PC-9 (cell line): ENCODE measurements around the gene WNT8B. TPM values are rescaled to one million over a fixed set of nuclear protein-coding genes. Genes with fewer than 3 reads are reported as not detected.

Experiments
- BruUV-seq: library from RNA; stranded (reverse); fragments of 400-500 nt; replicated peaks from 2 replicates; lab custom pipeline; 2021; lab: Mats Ljungman, UMichigan
- CTCF ChIA-PET: fragments of 300-600 bp; sonication (Branson Sonifier 250); formaldehyde crosslinking; loops from one replicate; lab custom pipeline; 2022; ENCODE audit warnings: antibody characterized with exemption; lab: Charles Lee
- POLR2A ChIA-PET: fragments of 300-600 bp; sonication (Branson Sonifier 250); formaldehyde crosslinking; loops from one replicate; lab custom pipeline; 2022; ENCODE audit warnings: antibody characterized with exemption; ENCODE audit not compliant: unreplicated experiment; lab: Charles Lee
- DNase-seq, 2 experiments: peaks; one replicate each; pipeline versions ENCODE4 v3.0.0 to v3.0.0-alpha.2; 2015 to 2022; ENCODE audit warnings: mixed read lengths in 1 of 2
- H2AFZ ChIP-seq: fragments of 200-600 bp; sonication (generic); 2 replicates; pipeline ENCODE4 v1.8.1; 2017; ENCODE audit warnings: antibody characterized with exemption
- H3F3A ChIP-seq: fragments of 200-600 bp; sonication (generic); 2 replicates; pipeline ENCODE4 v1.8.1; 2017; ENCODE audit warnings: antibody characterized with exemption, mild to moderate bottlenecking, low read depth; ENCODE audit not compliant: insufficient read depth
- H3K27ac ChIP-seq: fragments of 200-600 bp; sonication (generic); 2 replicates; pipeline ENCODE4 v1.6.1; 2016; ENCODE audit warnings: mixed run types
- H3K27me3 ChIP-seq: fragments of 200-600 bp; sonication (generic); 2 replicates; pipeline ENCODE4 v1.6.1; 2016; ENCODE audit warnings: low read depth, mixed run types; ENCODE audit not compliant: insufficient read depth
- H3K36me3 ChIP-seq: fragments of 200-600 bp; sonication (generic); 2 replicates; pipeline ENCODE4 v1.6.1; 2016; ENCODE audit warnings: low read depth, mixed run types
- H3K4me1 ChIP-seq: fragments of 200-600 bp; sonication (generic); replicated peaks from 2 replicates; pipeline ENCODE4 v1.6.1; 2016; ENCODE audit warnings: mixed run types; ENCODE audit not compliant: insufficient read depth
- H3K4me2 ChIP-seq: fragments of 200-600 bp; sonication (generic); 2 replicates; pipeline ENCODE4 v1.6.1; 2017; ENCODE audit warnings: mixed run types
- H3K4me3 ChIP-seq: fragments of 200-600 bp; sonication (generic); 2 replicates; pipeline ENCODE4 v1.6.1; 2016; ENCODE audit warnings: mixed run types
- H3K79me2 ChIP-seq: fragments of 200-600 bp; sonication (generic); 2 replicates; pipeline ENCODE4 v1.6.1; 2017; ENCODE audit warnings: low read depth, mixed run types
- H3K9me2 ChIP-seq: fragments of 200-600 bp; sonication (generic); 2 replicates; pipeline ENCODE4 v1.8.1; 2017; ENCODE audit warnings: mild to moderate bottlenecking; ENCODE audit not compliant: insufficient read depth
- H3K9me3 ChIP-seq: fragments of 200-600 bp; sonication (generic); 2 replicates; pipeline ENCODE4 v1.8.1; 2016; ENCODE audit warnings: low read depth; ENCODE audit not compliant: insufficient read depth
- H4K20me1 ChIP-seq: fragments of 200-600 bp; sonication (generic); 2 replicates; pipeline ENCODE4 v1.8.1; 2017; ENCODE audit not compliant: insufficient read depth
- EZH2 ChIP-seq: fragments of 200-600 bp; sonication (generic); IDR thresholded peaks from 2 replicates; pipeline ENCODE4 v1.8.0; 2017; ENCODE audit warnings: antibody characterized with exemption, low read depth
- intact Hi-C: fragments of 100-400 bp; cut with micrococcal nuclease; formaldehyde crosslinking; loops from one replicate; pipeline ENCODE4 v1.10.0; 2022; ENCODE audit not compliant: unreplicated experiment
- total RNA-seq: library from RNA; stranded (reverse); gene quantifications from 2 replicates; pipeline ENCODE4 v1.2.3, GENCODE V29; 2021
- TF ChIP-seq, protein P1 (sequence below): fragments of 200-600 bp; sonication (generic); conservative IDR thresholded peaks from 2 replicates; pipeline ENCODE4 v1.6.1; 2017; ENCODE audit warnings: mixed run types, antibody characterized with exemption, mild to moderate bottlenecking, moderate library complexity

Gene WNT8B
- total RNA-seq, 1 experiment from 2014 or later = not detected

DNA sequence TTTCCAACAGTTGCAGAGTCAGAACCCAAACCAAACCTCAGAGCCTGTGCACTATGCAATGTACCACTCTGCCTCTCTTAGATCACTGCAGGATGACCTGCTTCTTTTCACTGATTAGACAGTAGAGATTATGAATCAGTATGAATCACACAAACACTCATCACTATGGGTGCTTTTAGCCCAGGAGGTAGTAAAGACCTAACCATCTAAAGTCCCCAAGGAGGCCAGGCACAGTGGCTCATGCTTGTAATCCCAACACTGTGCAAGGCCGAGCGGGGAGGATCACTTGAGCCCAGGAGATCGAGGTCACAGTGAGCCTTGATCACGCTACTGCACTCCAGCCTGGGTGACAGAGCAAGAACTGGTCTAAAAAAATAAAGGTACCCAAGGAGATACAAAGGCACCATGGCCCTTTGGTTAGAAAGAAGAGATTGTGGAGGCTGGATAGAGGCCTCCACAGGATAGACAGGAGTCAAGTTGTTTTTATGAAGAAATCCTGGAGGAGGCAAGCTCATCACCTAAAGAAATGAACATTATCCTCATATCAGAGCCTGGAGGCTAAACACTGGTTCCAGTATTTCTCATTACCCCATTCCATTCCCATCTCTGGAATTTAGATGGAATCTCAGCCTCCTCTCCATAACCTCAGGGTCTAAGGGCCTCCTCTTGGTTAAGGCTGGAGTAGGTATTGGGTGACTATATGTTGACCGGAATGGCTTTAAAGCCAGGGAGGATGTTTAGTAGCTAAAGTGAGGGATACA lies 44.0 kb downstream of the WNT8B start:
- Histone ChIP-seq H3K4me2 (no peak overlapping the region), H3K9me3 (no peaks in the 10 kb centered on the region), H3K79me2 (no peaks in the 10 kb centered on the region), H3K36me3 (no peaks in the 10 kb centered on the region), H3K4me3 (no peak overlapping the region), H2AFZ (no peak overlapping the region), H3K27me3 (no peaks in the 10 kb centered on the region), H4K20me1 (no peaks in the 10 kb centered on the region), H3K27ac (no peak overlapping the region), H3F3A (no peaks in the 10 kb centered on the region), H3K4me1 (peaks cover 16% of the 10 kb centered on the region), H3K9me2 (no peaks in the 10 kb centered on the region)
- intact Hi-C loops = no loop called here
- ChIA-PET CTCF (no interaction called here), POLR2A (no interaction called here)
- TF ChIP-seq EZH2 = no peak
- TF ChIP-seq, protein P1, sequence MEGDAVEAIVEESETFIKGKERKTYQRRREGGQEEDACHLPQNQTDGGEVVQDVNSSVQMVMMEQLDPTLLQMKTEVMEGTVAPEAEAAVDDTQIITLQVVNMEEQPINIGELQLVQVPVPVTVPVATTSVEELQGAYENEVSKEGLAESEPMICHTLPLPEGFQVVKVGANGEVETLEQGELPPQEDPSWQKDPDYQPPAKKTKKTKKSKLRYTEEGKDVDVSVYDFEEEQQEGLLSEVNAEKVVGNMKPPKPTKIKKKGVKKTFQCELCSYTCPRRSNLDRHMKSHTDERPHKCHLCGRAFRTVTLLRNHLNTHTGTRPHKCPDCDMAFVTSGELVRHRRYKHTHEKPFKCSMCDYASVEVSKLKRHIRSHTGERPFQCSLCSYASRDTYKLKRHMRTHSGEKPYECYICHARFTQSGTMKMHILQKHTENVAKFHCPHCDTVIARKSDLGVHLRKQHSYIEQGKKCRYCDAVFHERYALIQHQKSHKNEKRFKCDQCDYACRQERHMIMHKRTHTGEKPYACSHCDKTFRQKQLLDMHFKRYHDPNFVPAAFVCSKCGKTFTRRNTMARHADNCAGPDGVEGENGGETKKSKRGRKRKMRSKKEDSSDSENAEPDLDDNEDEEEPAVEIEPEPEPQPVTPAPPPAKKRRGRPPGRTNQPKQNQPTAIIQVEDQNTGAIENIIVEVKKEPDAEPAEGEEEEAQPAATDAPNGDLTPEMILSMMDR = no peak
- DNase-seq = no peak
- BruUV-seq = no TSS peak

DNA sequence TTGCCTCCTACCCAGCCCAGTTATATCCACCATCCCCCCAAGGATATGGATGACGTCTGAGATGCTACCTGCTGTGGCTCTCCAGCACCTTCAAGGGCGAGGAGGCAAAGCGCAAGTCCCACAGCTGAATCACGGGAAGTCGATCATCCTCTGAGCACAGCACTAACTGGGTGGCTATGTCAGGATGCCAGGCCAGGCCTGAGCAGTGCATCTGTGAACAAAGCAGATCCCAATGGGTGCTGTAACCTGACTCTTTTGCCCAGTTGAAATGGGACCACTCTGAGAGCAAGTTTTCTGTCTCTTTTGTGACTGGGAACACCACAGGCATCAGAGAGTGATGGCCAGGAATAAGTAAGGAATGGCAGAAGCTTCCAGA lies 44.5 kb downstream of the WNT8B start:
- Histone ChIP-seq H3K4me1 (peaks cover 16% of the 10 kb centered on the region), H3F3A (no peaks in the 10 kb centered on the region), H3K9me3 (no peaks in the 10 kb centered on the region), H2AFZ (no peak overlapping the region), H3K27ac (no peak overlapping the region), H3K36me3 (no peaks in the 10 kb centered on the region), H3K9me2 (no peaks in the 10 kb centered on the region), H3K4me3 (no peak overlapping the region), H3K27me3 (no peaks in the 10 kb centered on the region), H3K4me2 (no peak overlapping the region), H3K79me2 (no peaks in the 10 kb centered on the region), H4K20me1 (no peaks in the 10 kb centered on the region)
- intact Hi-C loops = no loop called here
- TF ChIP-seq EZH2 = no peak
- TF ChIP-seq, protein P1 = no peak
- no TSS peak for BruUV-seq
- DNase-seq = no peak
- ChIA-PET POLR2A (no interaction called here), CTCF (no interaction called here)

- POLR2A ChIA-PET = no interaction called here
- TF ChIP-seq EZH2 = no peak
- TF ChIP-seq, protein P1 = no peak
- CTCF ChIA-PET = interaction anchor here (0.8 to 1.3 kb wide), 4 partner anchors 10 to 602 kb away, joined by 3 to 9 read pairs (median 4); no protein-coding TSS in a partner anchor
- Histone ChIP-seq H2AFZ (no peak overlapping the region), H3K4me2 (no peak overlapping the region), H3K79me2 (no peaks in the 10 kb centered on the region), H3K4me1 (peaks cover 16% of the 10 kb centered on the region), H3F3A (no peaks in the 10 kb centered on the region), H3K27ac (no peak overlapping the region), H3K4me3 (no peak overlapping the region), H3K36me3 (no peaks in the 10 kb centered on the region), H4K20me1 (no peaks in the 10 kb centered on the region), H3K27me3 (no peaks in the 10 kb centered on the region), H3K9me3 (no peaks in the 10 kb centered on the region), H3K9me2 (no peaks in the 10 kb centered on the region)
- no TSS peak for BruUV-seq
- intact Hi-C loops = loop anchor here (1.0 to 2.0 kb wide), 2 partner anchors 75 to 169 kb away; no protein-coding TSS in a partner anchor
- no peak for DNase-seq
Observed at GRCh38 chr10:100508266-100508665, 45.5 kb downstream of the WNT8B start.
